GM21390 (cell line): ENCODE results near the gene USP35.

Source experiments
- ATAC-seq: cut with Tn5 transposase; IDR thresholded peaks from one replicate; pipeline ENCODE4 v1.9.1; 2021; ENCODE audit not compliant: unreplicated experiment

The USP35 gene

GRCh38 chr11:78195917-78196560 is 7.3 kb downstream of the USP35 start:
- no peak for ATAC-seq

GRCh38 chr11:78196661-78197091 is 8.0 kb downstream of the USP35 start:
- ATAC-seq: no peak

GRCh38 chr11:78197816-78198215 is 9.1 kb downstream of the USP35 start:
- ATAC-seq: no peak

- ATAC-seq: no peak
Observed at GRCh38 chr11:78199015-78199652, 10.4 kb downstream of the USP35 start.

GRCh38 chr11:78199653-78200015 is 10.9 kb downstream of the USP35 start:
- no peak for ATAC-seq

- no peak for ATAC-seq
Observed at GRCh38 chr11:78200061-78200460, 11.3 kb downstream of the USP35 start.

GRCh38 chr11:78200553-78200952 is 11.8 kb downstream of the USP35 start:
- ATAC-seq: no peak

GRCh38 chr11:78201096-78201818 is 12.5 kb downstream of the USP35 start:
- ATAC-seq: no peak

- no peak for ATAC-seq
Observed at GRCh38 chr11:78202733-78203167, 14.0 kb downstream of the USP35 start.

GRCh38 chr11:78203184-78203583 is 14.5 kb downstream of the USP35 start:
- ATAC-seq: no peak

- no peak for ATAC-seq
Observed at GRCh38 chr11:78205256-78205655, 16.5 kb downstream of the USP35 start.

GRCh38 chr11:78205691-78206090 is 17.0 kb downstream of the USP35 start:
- ATAC-seq: no peak

GRCh38 chr11:78207532-78208256 is 19.0 kb downstream of the USP35 start:
- no peak for ATAC-seq

GRCh38 chr11:78208257-78209165 is 19.8 kb downstream of the USP35 start:
- ATAC-seq: no peak

- ATAC-seq: no peak
Observed at GRCh38 chr11:78209478-78209877, 20.8 kb downstream of the USP35 start.

- no peak for ATAC-seq
Observed at GRCh38 chr11:78210000-78210608, 21.4 kb downstream of the USP35 start.

- no peak for ATAC-seq
Observed at GRCh38 chr11:78211565-78211964, 22.8 kb downstream of the USP35 start.

GRCh38 chr11:78212586-78213371 is 24.1 kb downstream of the USP35 start:
- ATAC-seq: no peak
